HG03565 (cell line): ENCODE results near the gene CENPF.

Experiments
- ATAC-seq: cut with Tn5 transposase; IDR thresholded peaks from one replicate; pipeline ENCODE4 v1.9.1; 2021; ENCODE audit warnings: mild to moderate bottlenecking, moderate library complexity; ENCODE audit not compliant: unreplicated experiment

The CENPF gene

GRCh38 chr1:214615109-214615508 is 12.1 kb downstream of the CENPF start:
- no peak for ATAC-seq

GRCh38 chr1:214615871-214616270 is 12.9 kb downstream of the CENPF start:
- ATAC-seq, result no peak

- ATAC-seq, result no peak
Observed at GRCh38 chr1:214617246-214617645, 14.3 kb downstream of the CENPF start.

GRCh38 chr1:214617843-214618242 is 14.8 kb downstream of the CENPF start:
- ATAC-seq, result no peak

- no peak for ATAC-seq
Observed at GRCh38 chr1:214621236-214621635, 18.2 kb downstream of the CENPF start.

GRCh38 chr1:214623430-214623829 is 20.4 kb downstream of the CENPF start:
- no peak for ATAC-seq

- ATAC-seq, result peak; percentile 35
Observed at GRCh38 chr1:214632091-214632490, 29.1 kb downstream of the CENPF start.

- ATAC-seq, result no peak
Observed at GRCh38 chr1:214633686-214634085, 30.7 kb downstream of the CENPF start.

GRCh38 chr1:214634267-214634666 is 31.3 kb downstream of the CENPF start:
- ATAC-seq, result no peak

GRCh38 chr1:214635086-214635485 is 32.1 kb downstream of the CENPF start:
- no peak for ATAC-seq

- ATAC-seq, result no peak
Observed at GRCh38 chr1:214635506-214635905, 32.5 kb downstream of the CENPF start.

GRCh38 chr1:214636436-214636835 is 33.4 kb downstream of the CENPF start:
- no peak for ATAC-seq

GRCh38 chr1:214637125-214637524 is 34.1 kb downstream of the CENPF start:
- no peak for ATAC-seq

- peak; percentile 72 for ATAC-seq
Observed at GRCh38 chr1:214637722-214638458, 34.9 kb downstream of the CENPF start.

GRCh38 chr1:214638459-214638807 is 35.4 kb downstream of the CENPF start:
- no peak for ATAC-seq

- ATAC-seq, result no peak
Observed at GRCh38 chr1:214638997-214639396, 36.0 kb downstream of the CENPF start.

GRCh38 chr1:214640431-214641213 is 37.6 kb downstream of the CENPF start:
- no peak for ATAC-seq

- ATAC-seq, result no peak
Observed at GRCh38 chr1:214641214-214641895, 38.4 kb downstream of the CENPF start.

GRCh38 chr1:214643030-214643429 is 40.0 kb downstream of the CENPF start:
- no peak for ATAC-seq

- ATAC-seq, result no peak
Observed at GRCh38 chr1:214645712-214646111, 42.7 kb downstream of the CENPF start.

GRCh38 chr1:214648801-214649200 is 45.8 kb downstream of the CENPF start:
- no peak for ATAC-seq

- ATAC-seq, result no peak
Observed at GRCh38 chr1:214649607-214650006, 46.6 kb downstream of the CENPF start.
